Kidney epithelial cell (primary cell): ENCODE measurements around the gene PIK3C2G. TPM values are rescaled to one million over a fixed set of nuclear protein-coding genes. Genes with fewer than 3 reads are reported as not detected.

Experiments
- DNase-seq: peaks from one replicate; pipeline ENCODE4 v3.0.0-alpha.2; 2010; ENCODE audit warnings: low read depth
- H3K27me3 ChIP-seq: 2 replicates; pipeline ENCODE4 v1.6.0; 2011; ENCODE audit warnings: low read length; ENCODE audit not compliant: control insufficient read depth, insufficient read depth
- H3K36me3 ChIP-seq: 2 replicates; pipeline ENCODE4 v1.5.1; 2011; ENCODE audit warnings: low read length; ENCODE audit not compliant: control insufficient read depth, insufficient read depth
- H3K4me3 ChIP-seq: 2 replicates; pipeline ENCODE4 v1.5.1; 2011; ENCODE audit warnings: low read depth, mild to moderate bottlenecking, control low read depth, low read length
- CTCF ChIP-seq: IDR thresholded peaks from 2 replicates; pipeline ENCODE4 v1.5.1; 2011; ENCODE audit warnings: mild to moderate bottlenecking, moderate library complexity, low read length, control low read depth, inconsistent platforms; ENCODE audit not compliant: insufficient read depth, poor library complexity, severe bottlenecking
- total RNA-seq: library from RNA; depleted of rRNA; stranded (reverse); fragments of >200 nt; gene quantifications from 2 replicates; pipeline ENCODE4 v1.2.3, GENCODE V29; 2015

PIK3C2G gene
- total RNA-seq, 1 donor from 2014 or later = 0.13 TPM

GRCh38 chr12:18644564-18644963 is 383.2 kb downstream of the PIK3C2G start:
- Histone ChIP-seq H3K27me3 (no peaks in the 10 kb centered on the region), H3K4me3 (no peak overlapping the region), H3K36me3 (no peaks in the 10 kb centered on the region)
- DNase-seq = no peak
- TF ChIP-seq CTCF = no peak

DNA sequence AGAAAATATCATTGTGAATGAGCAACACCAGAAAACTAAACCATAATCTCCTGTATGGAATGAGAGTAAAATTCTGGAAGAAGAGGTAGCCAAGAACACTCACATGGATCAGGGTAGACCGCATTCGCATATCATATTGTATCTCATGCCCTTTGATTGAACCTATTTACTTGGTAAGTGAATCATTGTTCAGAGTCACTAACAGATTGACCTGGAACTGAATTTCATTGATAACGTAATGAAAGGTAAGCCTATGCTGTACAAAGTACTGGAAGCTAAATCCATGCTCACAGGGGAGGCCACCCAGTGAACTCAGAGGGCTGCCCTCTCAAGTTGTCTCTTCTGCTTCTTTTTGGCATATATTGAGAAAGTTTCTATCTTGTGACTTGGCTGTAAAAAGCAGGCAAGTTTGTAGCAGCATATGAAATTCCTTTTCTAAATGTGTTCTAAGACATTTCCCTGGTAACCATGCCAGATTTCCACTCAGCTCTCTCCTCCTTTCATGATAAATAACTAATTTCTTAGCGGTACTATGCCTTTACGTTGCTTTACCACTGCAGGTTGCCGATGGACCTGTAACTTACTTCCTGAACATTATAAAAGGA is 385.1 kb downstream of the PIK3C2G start:
- no peak for TF ChIP-seq CTCF
- no peaks in the 10 kb centered on the region for H3K27me3 ChIP-seq

DNA sequence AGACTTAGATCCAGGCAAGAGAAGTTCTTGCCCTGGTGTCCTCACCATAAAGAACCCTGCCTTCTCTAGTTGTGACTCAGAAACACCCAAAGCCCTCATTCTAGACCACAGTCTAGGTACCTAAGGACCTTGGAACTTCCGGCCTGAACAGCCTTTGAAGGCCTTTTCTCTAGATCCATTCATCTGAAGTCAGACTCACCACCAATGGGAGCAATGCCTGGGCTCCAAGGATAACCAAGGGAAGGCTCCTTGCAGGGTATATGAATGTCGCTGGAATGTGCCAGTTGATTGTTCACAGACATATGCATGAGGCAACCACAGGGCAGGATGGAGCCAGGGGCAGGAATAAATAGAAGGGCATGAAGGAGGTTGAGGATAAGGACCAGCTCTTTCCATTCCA is 390.2 kb downstream of the PIK3C2G start:
- no peak for TF ChIP-seq CTCF
- H3K4me3 ChIP-seq = no peak overlapping the region
- DNase-seq = no peak
- H3K36me3 ChIP-seq = no peaks in the 10 kb centered on the region
- H3K27me3 ChIP-seq = no peaks in the 10 kb centered on the region

More for the DNA sequence above, 385.1 kb downstream of the PIK3C2G start:
- Histone ChIP-seq H3K36me3 (no peaks in the 10 kb centered on the region), H3K4me3 (no peak overlapping the region)
- DNase-seq = no peak

DNA sequence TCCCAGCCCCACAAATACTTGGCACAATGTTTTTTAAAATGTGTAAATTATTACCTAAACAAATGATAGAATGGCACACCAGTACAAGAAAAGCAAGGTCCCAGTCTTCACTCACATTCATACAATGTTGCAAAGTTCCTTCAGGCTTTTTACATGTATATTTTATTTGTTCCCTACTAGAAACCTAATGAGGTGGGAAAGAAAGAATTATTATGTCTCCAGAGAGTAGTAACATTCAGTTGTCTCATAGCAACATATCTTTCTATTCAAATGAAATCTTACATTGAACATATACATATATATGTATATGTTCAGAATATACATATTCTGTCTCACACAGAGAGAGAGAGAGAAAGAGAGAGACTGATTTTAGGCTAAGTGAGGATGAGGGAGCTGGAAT is 391.3 kb downstream of the PIK3C2G start:
- no peak for DNase-seq
- no peak for TF ChIP-seq CTCF
- H3K36me3 ChIP-seq = no peaks in the 10 kb centered on the region
- no peak overlapping the region for H3K4me3 ChIP-seq
- H3K27me3 ChIP-seq = no peaks in the 10 kb centered on the region

DNA sequence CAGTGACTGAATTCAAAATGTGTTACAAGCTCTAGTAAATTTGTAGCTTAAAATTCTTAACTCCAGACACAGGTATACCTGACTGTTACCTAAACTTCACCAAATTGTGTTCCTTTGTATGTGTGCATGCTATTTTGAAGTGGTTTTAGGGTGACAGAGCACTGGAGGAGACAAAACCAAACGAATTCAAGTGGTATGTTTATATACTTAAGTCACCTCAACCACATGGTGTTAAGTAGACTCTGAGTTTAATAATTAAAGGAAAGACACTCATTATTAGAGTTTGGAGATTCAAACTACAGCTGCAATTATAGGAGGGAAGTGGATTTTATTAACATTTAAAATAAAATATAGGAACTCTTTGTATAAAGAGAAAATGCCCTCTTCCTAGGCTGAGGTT is 392.1 kb downstream of the PIK3C2G start:
- no peak overlapping the region for H3K4me3 ChIP-seq
- no peak for TF ChIP-seq CTCF
- H3K36me3 ChIP-seq = no peaks in the 10 kb centered on the region
- H3K27me3 ChIP-seq = no peaks in the 10 kb centered on the region
- DNase-seq = peak; percentile 10

DNA sequence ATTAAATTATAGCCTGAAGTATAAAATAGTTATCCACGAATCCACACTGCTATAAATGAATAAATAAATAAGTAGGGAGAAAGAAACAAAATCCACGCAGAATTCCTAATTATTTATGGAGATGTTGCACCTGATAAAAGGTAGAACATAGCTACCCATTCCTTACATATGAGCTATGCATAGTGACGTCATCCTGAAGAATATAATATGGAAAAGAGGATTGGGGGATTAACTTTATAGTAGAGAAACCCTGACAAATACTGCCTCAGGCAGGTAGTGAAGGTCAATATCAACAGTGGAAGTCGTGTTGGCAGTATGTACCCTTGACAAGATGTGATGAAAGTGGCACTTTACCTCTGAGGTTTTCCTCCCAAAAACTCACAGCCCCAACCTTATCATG is 394.0 kb downstream of the PIK3C2G start:
- Histone ChIP-seq H3K36me3 (no peaks in the 10 kb centered on the region), H3K27me3 (no peaks in the 10 kb centered on the region), H3K4me3 (no peak overlapping the region)
- no peak for DNase-seq
- no peak for TF ChIP-seq CTCF
